Measurements from ENCODE around the gene TRPV3. TPM values are rescaled to one million over a fixed set of nuclear protein-coding genes. Genes with fewer than 3 reads are reported as not detected.

TRPV3 gene
- total and polyA plus RNA-seq, 2 of the 13 experiments (the other 11 are each of a cell fraction or from before 2014, with no cell fraction given), result 0.90 to 1.0 TPM

Other genes starting within 250 kb of the TRPV3 start
- not detected in 2 replicates for gene OR3A2, start 171.5 kb downstream of the TRPV3 start, total RNA-seq (2016; rRNA removed; fragmentation: Illumina TruSeq; extraction: Trizol)
- gene OR3A2, start 171.5 kb downstream of the TRPV3 start, polyA plus RNA-seq (2011; rRNA removed), result not detected in 2 replicates
- not detected in 2 replicates for gene OR1E1, start 159.4 kb downstream of the TRPV3 start, total RNA-seq (2016; rRNA removed; fragmentation: Illumina TruSeq; extraction: Trizol)
- gene OR1E1, start 159.4 kb downstream of the TRPV3 start, polyA plus RNA-seq (2011; rRNA removed), result not detected in 2 replicates
- not detected in 2 replicates for gene OR3A3, start 146.4 kb downstream of the TRPV3 start, total RNA-seq (2016; rRNA removed; fragmentation: Illumina TruSeq; extraction: Trizol)
- not detected in 2 replicates for gene OR3A3, start 146.4 kb downstream of the TRPV3 start, polyA plus RNA-seq (2011; rRNA removed)
- gene OR1E2, start 124.0 kb downstream of the TRPV3 start, total RNA-seq (2016; rRNA removed; fragmentation: Illumina TruSeq; extraction: Trizol), result not detected in 2 replicates
- not detected in 2 replicates for gene OR1E2, start 124.0 kb downstream of the TRPV3 start, polyA plus RNA-seq (2011; rRNA removed)
- gene SPATA22, start 86.0 kb downstream of the TRPV3 start, total RNA-seq (2016; rRNA removed; fragmentation: Illumina TruSeq; extraction: Trizol), result not detected in 2 replicates
- gene SPATA22, start 86.0 kb downstream of the TRPV3 start, polyA plus RNA-seq (2011; rRNA removed), result not detected in 2 replicates
- gene ASPA, start 81.8 kb downstream of the TRPV3 start, total RNA-seq (2016; rRNA removed; fragmentation: Illumina TruSeq; extraction: Trizol), result not detected in 2 replicates
- gene ASPA, start 81.8 kb downstream of the TRPV3 start, polyA plus RNA-seq (2011; rRNA removed), result not detected in 2 replicates
- 2.2 and 5.3 TPM in 2 replicates for gene TRPV1, start 51.6 kb upstream of the TRPV3 start, total RNA-seq (2016; rRNA removed; fragmentation: Illumina TruSeq; extraction: Trizol)
- gene TRPV1, start 51.6 kb upstream of the TRPV3 start, polyA plus RNA-seq (2011; rRNA removed), result 8.0 and 9.5 TPM in 2 replicates
- 25.2 and 30.9 TPM in 2 replicates for gene SHPK, start 78.4 kb upstream of the TRPV3 start, total RNA-seq (2016; rRNA removed; fragmentation: Illumina TruSeq; extraction: Trizol)
- 16.2 and 20.4 TPM in 2 replicates for gene SHPK, start 78.4 kb upstream of the TRPV3 start, polyA plus RNA-seq (2011; rRNA removed)
- gene CTNS, start 78.9 kb upstream of the TRPV3 start, total RNA-seq (2016; rRNA removed; fragmentation: Illumina TruSeq; extraction: Trizol), result 6.5 and 13.7 TPM in 2 replicates
- gene CTNS, start 78.9 kb upstream of the TRPV3 start, polyA plus RNA-seq (2011; rRNA removed), result 9.5 and 13.0 TPM in 2 replicates
- 44.5 and 45.1 TPM in 2 replicates for gene TAX1BP3, start 110.8 kb upstream of the TRPV3 start, total RNA-seq (2016; rRNA removed; fragmentation: Illumina TruSeq; extraction: Trizol)
- gene TAX1BP3, start 110.8 kb upstream of the TRPV3 start, polyA plus RNA-seq (2011; rRNA removed), result 16.7 and 20.4 TPM in 2 replicates
- gene EMC6, start 111.0 kb upstream of the TRPV3 start, total RNA-seq (2016; rRNA removed; fragmentation: Illumina TruSeq; extraction: Trizol), result 42.2 and 45.1 TPM in 2 replicates
- gene EMC6, start 111.0 kb upstream of the TRPV3 start, polyA plus RNA-seq (2011; rRNA removed), result 47.7 and 53.7 TPM in 2 replicates
- 0.90 and 0.95 TPM in 2 replicates for gene P2RX5, start 138.3 kb upstream of the TRPV3 start, total RNA-seq (2016; rRNA removed; fragmentation: Illumina TruSeq; extraction: Trizol)
- gene P2RX5, start 138.3 kb upstream of the TRPV3 start, polyA plus RNA-seq (2011; rRNA removed), result 1.0 and 1.7 TPM in 2 replicates
- gene HASPIN, start 166.1 kb upstream of the TRPV3 start, total RNA-seq (2016; rRNA removed; fragmentation: Illumina TruSeq; extraction: Trizol), result 7.8 and 8.1 TPM in 2 replicates
- gene HASPIN, start 166.1 kb upstream of the TRPV3 start, polyA plus RNA-seq (2011; rRNA removed), result 1.9 and 2.7 TPM in 2 replicates
- gene ITGAE, start 243.4 kb upstream of the TRPV3 start, total RNA-seq (2016; rRNA removed; fragmentation: Illumina TruSeq; extraction: Trizol), result 49.0 and 56.3 TPM in 2 replicates
- gene ITGAE, start 243.4 kb upstream of the TRPV3 start, polyA plus RNA-seq (2011; rRNA removed), result 38.2 and 42.3 TPM in 2 replicates